ENCODE measurements around the gene RAB26.

Gene RAB26

DNA sequence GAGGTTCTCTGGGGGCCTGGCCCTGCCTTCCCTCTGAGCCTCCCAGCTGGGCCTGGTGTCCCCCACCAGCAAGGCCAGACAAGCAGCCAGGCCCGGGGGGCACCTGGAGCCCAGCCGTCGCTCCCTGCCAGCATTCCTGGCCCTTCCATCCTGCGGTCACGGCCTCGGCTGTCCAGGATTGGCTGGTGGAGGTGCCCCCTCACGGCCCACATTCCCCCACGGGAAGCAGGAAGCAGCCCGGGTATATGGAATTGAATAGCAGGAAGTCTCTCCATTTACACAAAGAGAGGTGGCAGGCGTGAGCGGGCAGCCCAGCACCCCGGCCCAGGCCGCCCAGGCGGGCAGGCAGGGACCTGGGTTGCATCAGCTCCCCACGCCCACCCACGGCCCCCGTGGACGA is 21.7 kb downstream of the RAB26 start:
- in situ Hi-C loops (cut with MboI; ENCODE audit: low sequenced_read_pairs), result no loop called here
- Histone ChIP-seq H3K27me3 (ENCODE audit: low read depth) (no peaks in the 10 kb centered on the region), H3K36me3 (replicated peaks) (peaks cover 43% of the 10 kb centered on the region), H3K4me1 (no peaks in the 10 kb centered on the region), H3K4me3 (no peak overlapping the region), H3K9me3 (no peaks in the 10 kb centered on the region)
- DNase-seq (ENCODE audit: low spot score in 2 of 2), result no peak

DNA sequence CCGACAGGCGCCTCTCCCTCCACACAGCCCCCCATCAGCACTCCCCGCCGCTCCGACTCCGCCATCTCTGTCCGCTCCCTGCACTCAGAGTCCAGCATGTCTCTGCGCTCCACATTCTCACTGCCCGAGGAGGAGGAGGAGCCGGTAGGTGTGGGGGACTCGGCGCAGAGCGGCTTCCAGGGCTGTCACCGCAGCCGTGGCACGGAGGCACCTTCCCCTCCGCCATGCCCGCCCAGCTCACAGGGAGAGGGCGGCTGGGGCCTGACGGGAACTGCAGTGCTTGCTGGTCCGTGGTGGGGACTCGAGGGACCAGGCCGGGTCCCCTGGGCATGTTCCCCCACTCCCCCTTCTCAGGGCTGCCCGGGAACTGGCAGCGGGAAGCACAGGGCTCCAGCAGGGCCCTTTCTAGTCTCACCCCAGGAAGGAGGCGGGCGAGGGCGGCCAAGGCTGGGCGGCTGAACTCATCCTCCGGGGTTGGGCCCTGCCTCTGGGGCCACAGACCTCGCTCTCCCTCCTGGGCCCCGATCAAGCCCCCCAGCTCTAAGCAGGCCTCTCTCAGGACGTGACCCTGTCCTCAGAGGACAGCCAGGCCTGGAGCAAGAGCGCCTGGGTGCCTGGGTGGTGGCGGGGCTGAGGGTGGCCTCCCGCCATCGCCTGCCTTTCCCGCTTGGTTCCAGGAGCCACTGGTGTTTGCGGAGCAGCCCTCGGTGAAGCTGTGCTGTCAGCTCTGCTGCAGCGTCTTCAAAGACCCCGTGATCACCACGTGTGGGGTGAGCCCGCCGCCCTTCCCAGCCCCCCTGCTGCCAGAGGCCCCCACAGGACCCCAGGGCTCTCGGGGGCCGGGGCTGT is 22.4 kb downstream of the RAB26 start:
- in situ Hi-C loops (cut with MboI; ENCODE audit: low sequenced_read_pairs), result no loop called here
- H3K9me3 ChIP-seq, result no peaks in the 10 kb centered on the region
- H3K27me3 ChIP-seq (ENCODE audit: low read depth), result no peaks in the 10 kb centered on the region
- H3K4me1 ChIP-seq, result no peaks in the 10 kb centered on the region
- peaks cover 49% of the 10 kb centered on the region for H3K36me3 ChIP-seq (replicated peaks)
- no peak for DNase-seq (ENCODE audit: low spot score in 2 of 2)
- H3K4me3 ChIP-seq, result no peak overlapping the region

DNA sequence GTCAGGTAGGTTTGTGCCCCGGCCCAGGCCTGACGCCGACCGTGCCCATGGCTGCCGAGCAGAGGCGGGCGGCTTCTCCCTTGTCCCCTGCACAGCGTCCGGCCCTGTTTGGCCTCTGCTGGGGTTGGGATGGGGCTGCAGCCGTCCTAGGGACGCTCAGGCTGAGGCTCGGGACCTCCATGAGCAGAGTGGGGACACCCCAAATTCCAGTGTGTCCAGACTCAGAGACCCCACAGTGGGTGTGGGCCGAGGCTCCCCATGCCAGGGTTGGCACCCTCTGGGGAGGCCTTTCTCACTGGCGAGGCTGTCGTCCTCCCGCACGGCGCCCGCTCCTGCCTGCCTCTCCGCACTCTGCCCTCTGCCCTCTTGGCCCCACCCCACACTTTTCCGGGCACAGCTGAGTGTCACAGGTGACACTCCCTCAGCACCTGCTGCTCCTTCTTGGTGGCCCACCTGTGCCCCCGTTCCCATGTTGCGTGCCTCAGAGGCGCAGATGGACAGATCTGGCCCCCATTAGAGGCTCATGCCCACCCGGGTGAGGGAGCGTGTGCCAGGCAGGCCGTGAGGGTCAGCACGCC is 23.3 kb downstream of the RAB26 start:
- Histone ChIP-seq H3K4me3 (no peak overlapping the region), H3K4me1 (no peaks in the 10 kb centered on the region), H3K9me3 (no peaks in the 10 kb centered on the region), H3K27me3 (ENCODE audit: low read depth) (no peaks in the 10 kb centered on the region), H3K36me3 (replicated peaks) (peaks cover 46% of the 10 kb centered on the region)
- in situ Hi-C loops (cut with MboI; ENCODE audit: low sequenced_read_pairs), result no loop called here
- no peak for DNase-seq (ENCODE audit: low spot score in 2 of 2)

DNA sequence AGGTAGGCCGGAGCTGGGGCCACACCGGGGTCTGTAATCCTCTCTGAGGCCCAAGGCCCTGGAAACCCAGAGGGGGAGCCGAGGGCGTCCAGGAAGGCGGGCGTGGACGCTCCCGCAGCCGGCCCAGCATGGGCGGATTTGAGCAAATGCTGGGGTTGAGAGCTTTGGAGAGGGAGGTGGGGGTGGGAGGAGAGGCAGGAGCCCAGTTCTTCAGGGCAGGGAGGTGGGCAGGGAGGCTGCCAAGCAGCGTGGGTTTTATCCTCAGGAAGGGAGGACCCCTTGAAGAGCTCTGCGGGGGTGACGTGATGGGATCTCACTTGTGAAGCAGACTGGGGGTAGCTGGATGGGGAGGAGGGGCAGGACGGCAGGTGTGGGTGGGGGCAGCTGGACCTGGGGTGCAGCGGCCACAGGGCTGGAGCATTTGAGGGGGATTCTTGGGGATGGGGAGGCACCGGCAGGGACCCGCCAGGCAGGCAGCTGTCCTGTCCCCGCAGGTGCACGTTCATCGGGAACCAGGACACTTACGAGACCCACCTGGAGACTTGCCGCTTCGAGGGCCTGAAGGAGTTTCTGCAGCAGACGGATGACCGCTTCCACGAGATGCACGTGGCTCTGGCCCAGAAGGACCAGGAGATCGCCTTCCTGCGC is 24.4 kb downstream of the RAB26 start:
- Histone ChIP-seq H3K4me1 (no peaks in the 10 kb centered on the region), H3K27me3 (ENCODE audit: low read depth) (no peaks in the 10 kb centered on the region), H3K36me3 (replicated peaks) (peaks cover 44% of the 10 kb centered on the region), H3K4me3 (no peak overlapping the region), H3K9me3 (no peaks in the 10 kb centered on the region)
- DNase-seq (ENCODE audit: low spot score in 2 of 2), result no peak
- in situ Hi-C loops (cut with MboI; ENCODE audit: low sequenced_read_pairs), result no loop called here

DNA sequence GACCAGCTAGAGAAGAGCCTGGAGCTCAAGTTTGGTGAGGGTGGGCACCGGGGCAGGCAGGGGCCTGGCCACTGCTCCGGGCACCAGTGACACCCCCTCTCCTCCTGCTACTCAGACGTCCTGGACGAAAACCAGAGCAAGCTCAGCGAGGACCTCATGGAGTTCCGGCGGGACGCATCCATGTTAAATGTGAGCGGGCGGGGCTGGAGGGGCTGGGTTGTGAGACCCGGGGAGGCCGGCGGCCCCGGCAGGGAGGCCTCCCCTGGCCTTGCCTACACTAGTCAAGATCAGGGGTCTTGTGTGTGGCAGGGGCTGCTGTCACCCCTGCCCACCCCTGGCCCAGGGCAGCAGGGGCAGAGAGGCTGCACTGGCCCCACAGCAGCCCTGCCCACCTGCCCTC is 24.9 kb downstream of the RAB26 start:
- in situ Hi-C loops (cut with MboI; ENCODE audit: low sequenced_read_pairs), result no loop called here
- no peak for DNase-seq (ENCODE audit: low spot score in 2 of 2)
- Histone ChIP-seq H3K4me3 (no peak overlapping the region), H3K9me3 (no peaks in the 10 kb centered on the region), H3K27me3 (ENCODE audit: low read depth) (no peaks in the 10 kb centered on the region), H3K4me1 (no peaks in the 10 kb centered on the region), H3K36me3 (replicated peaks) (peaks cover 43% of the 10 kb centered on the region)

DNA sequence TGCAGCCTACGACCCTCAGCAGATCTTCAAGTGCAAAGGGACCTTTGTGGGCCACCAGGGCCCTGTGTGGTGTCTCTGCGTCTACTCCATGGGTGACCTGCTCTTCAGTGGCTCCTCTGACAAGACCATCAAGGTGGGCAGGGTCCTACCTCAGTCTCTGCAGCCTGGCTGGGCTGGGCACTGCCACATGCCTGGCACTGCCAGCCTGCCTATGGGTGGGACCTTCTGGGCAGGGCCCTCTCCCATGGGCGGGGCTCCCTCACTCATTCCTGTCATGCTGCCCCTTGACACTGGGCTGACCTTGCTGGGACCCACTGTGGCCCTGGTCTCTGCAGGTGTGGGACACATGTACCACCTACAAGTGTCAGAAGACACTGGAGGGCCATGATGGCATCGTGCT is 25.5 kb downstream of the RAB26 start:
- H3K36me3 ChIP-seq (replicated peaks), result peaks cover 43% of the 10 kb centered on the region
- no peaks in the 10 kb centered on the region for H3K27me3 ChIP-seq (ENCODE audit: low read depth)
- H3K4me3 ChIP-seq, result no peak overlapping the region
- H3K4me1 ChIP-seq, result no peaks in the 10 kb centered on the region
- no peak for DNase-seq (ENCODE audit: low spot score in 2 of 2)
- H3K9me3 ChIP-seq, result no peaks in the 10 kb centered on the region
- in situ Hi-C loops (cut with MboI; ENCODE audit: low sequenced_read_pairs), result no loop called here

DNA sequence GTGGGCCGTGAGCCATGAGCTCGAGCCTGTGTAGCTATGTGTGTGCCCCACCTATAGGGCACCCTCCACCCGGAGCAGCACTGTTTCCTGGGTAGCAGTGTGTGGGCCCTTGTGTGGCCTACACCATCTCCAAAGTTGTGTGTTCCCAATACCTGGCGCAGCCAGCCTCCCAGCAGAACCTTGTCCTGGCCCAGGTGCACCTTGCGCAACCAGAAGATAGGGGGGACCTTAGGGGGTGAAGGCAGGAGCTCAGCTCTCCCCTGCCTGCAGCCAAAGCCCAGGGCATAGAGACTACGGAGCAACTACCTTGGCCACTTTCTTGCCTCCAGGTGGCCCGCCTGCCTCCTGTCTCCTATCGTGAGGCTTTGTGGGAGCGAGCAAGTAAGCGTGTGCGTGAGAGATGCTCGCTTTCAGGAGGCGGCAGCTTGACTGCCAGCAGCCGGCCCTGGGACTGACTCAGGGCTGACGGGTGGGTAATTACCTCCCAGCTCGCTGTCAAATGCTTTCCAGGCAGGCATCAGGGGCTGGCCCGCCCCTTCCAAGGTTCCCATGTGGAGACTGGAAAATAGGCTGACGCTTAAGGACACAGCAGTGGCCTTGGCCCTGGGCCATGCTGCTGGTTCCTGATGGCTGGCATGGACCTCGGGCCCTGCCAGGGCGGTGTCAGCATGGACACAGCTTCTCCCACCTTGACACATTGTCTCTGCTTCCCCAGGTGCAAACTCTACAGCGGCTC is 26.1 kb downstream of the RAB26 start:
- Histone ChIP-seq H3K27me3 (ENCODE audit: low read depth) (no peaks in the 10 kb centered on the region), H3K36me3 (replicated peaks) (peaks cover 43% of the 10 kb centered on the region), H3K9me3 (no peaks in the 10 kb centered on the region), H3K4me3 (no peak overlapping the region), H3K4me1 (no peaks in the 10 kb centered on the region)
- in situ Hi-C loops (cut with MboI; ENCODE audit: low sequenced_read_pairs), result no loop called here
- DNase-seq (ENCODE audit: low spot score in 2 of 2), result no peak

DNA sequence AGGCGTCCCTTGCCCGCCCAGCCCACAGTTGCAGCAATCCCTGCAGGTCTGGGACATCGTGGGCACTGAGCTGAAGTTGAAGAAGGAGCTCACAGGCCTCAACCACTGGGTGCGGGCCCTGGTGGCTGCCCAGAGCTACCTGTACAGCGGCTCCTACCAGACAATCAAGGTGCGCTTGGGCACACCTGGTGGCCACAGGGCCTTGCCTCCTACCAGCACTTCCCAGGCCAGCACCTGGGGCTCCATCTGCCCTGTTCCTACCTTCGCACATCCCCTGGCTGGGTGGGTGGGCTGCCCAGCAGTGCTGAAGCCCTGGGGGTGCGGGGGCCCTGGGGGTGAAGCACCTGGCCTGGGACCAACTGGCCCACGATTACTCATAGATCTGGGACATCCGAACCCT is 27.0 kb downstream of the RAB26 start:
- Histone ChIP-seq H3K27me3 (ENCODE audit: low read depth) (no peaks in the 10 kb centered on the region), H3K4me3 (no peak overlapping the region), H3K4me1 (no peaks in the 10 kb centered on the region), H3K9me3 (no peaks in the 10 kb centered on the region), H3K36me3 (replicated peaks) (peaks cover 43% of the 10 kb centered on the region)
- no peak for DNase-seq (ENCODE audit: low spot score in 2 of 2)
- in situ Hi-C loops (cut with MboI; ENCODE audit: low sequenced_read_pairs), result no loop called here

DNA sequence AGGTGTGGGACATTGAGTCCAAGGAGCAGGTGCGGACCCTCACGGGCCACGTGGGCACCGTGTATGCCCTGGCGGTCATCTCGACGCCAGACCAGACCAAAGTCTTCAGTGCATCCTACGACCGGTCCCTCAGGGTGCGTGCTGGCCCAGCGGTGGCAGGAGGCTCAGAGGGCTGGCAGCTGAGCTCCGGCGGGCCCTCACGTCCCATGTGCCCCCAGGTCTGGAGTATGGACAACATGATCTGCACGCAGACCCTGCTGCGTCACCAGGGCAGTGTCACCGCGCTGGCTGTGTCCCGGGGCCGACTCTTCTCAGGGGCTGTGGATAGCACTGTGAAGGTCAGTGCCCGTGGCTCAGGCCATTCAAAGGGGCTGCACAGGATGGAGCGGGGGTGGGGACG is 27.6 kb downstream of the RAB26 start:
- in situ Hi-C loops (cut with MboI; ENCODE audit: low sequenced_read_pairs), result no loop called here
- no peaks in the 10 kb centered on the region for H3K9me3 ChIP-seq
- H3K27me3 ChIP-seq (ENCODE audit: low read depth), result no peaks in the 10 kb centered on the region
- peaks cover 43% of the 10 kb centered on the region for H3K36me3 ChIP-seq (replicated peaks)
- H3K4me1 ChIP-seq, result no peaks in the 10 kb centered on the region
- no peak for DNase-seq (ENCODE audit: low spot score in 2 of 2)
- no peak overlapping the region for H3K4me3 ChIP-seq

DNA sequence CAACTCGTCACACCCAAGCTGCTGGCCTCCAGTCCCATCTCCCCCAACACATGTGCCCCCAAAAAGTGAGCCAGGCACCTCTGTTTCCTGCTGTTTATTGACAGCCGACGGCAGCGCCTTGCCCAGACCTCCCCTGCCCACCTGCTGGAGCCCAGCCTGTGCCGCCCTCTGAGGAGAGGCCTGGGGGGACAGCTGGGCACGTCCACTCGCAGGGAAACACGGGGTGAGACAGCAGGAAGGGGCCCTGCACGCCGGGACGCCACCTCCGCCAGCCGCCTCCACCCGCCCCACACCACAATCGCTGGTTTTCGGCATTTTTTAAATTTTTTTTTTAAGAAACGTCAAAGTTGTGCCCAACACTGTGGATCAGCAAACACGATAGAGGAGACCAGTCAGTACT is 28.7 kb downstream of the RAB26 start:
- H3K9me3 ChIP-seq, result no peaks in the 10 kb centered on the region
- in situ Hi-C loops (cut with MboI; ENCODE audit: low sequenced_read_pairs), result no loop called here
- no peaks in the 10 kb centered on the region for H3K27me3 ChIP-seq (ENCODE audit: low read depth)
- no peaks in the 10 kb centered on the region for H3K4me1 ChIP-seq
- peaks cover 40% of the 10 kb centered on the region for H3K36me3 ChIP-seq (replicated peaks)
- H3K4me3 ChIP-seq, result no peak overlapping the region
- DNase-seq (ENCODE audit: low spot score in 2 of 2), result no peak

DNA sequence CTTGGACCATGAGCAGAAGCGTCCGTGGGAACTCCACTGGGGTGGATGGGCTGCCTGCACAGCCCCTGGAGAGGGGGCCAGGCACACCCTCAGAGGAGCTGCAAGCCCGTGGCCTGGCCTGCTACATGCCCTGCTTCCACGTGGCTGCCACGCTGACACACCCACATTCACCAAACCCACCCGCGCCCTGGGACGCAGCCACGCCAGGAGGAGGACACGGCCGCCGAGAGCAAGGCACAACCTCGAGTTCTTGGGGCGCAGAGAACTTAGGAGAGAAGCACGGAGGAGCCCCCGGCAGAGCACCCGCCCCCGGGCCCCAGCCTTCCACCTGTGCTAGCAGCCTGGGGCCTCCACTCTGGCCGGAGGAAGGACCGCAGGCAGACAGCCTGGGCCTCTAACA is 29.1 kb downstream of the RAB26 start:
- peaks cover 43% of the 10 kb centered on the region for H3K36me3 ChIP-seq (replicated peaks)

DNA sequence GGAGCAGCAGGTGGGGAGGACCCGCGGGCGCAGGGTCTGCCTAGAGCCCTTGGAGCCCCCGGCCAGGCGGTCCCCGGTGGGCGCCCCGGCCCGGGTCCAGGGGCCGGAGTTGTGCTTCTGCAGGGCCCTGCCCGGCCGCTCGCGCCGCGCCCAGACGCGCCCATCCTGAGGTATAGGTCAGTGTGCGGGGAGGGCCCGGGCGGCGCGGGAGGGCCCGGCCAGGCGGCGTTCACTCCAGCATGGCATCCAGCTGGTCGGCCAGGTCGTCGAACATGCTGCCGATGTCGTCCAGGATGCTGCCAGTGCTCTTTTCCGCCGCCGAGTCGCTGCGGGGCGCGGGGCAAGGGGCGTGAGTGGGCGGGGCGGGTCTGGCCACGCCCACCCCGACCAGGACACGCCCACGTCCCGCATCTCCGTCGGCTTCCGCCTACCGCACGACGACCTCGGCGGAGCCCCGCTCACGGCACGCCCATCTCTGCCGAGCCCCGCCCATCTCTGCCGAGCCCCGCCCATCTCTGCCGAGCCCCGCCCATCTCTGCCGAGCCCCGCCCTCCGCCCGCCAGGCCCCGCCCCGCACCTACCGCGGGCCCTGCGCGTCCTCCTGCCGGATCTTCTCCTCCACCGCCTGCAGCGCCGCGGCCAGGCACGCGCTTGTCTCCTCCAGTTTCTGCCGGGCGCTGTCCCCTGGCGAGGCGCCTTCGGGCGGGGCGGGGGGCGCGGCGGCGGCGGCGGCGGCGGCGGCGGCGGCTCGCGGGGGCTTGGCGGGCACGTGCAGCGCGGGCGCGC is 30.1 kb downstream of the RAB26 start:
- in situ Hi-C loops (cut with MboI; ENCODE audit: low sequenced_read_pairs), result no loop called here
- peaks cover 41% of the 10 kb centered on the region for H3K36me3 ChIP-seq (replicated peaks)

More for the DNA sequence above, 29.1 kb downstream of the RAB26 start:
- Histone ChIP-seq H3K9me3 (no peaks in the 10 kb centered on the region), H3K4me3 (no peak overlapping the region), H3K27me3 (ENCODE audit: low read depth) (no peaks in the 10 kb centered on the region), H3K4me1 (no peaks in the 10 kb centered on the region)
- DNase-seq (ENCODE audit: low spot score in 2 of 2), result no peak
- in situ Hi-C loops (cut with MboI; ENCODE audit: low sequenced_read_pairs), result no loop called here

DNA sequence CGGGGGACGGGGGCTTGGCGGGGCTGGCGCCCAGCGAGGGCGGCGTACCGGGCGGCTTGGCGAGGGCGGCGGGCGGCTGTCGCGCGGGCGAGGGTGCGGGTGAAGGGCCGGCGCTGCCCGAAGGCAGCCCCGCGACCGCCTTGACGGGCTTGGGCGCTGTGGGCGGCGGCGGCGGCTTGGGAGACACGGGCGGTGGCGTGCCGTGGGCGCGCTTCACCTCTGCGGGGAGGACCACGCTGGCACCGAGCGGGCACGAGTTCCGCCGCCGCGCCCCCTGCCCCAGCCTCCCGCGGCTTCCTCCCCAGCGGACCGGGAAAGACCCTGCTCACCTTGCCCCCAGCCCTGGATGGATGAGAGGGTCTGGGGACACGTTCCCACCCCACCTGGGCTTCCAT is 30.7 kb downstream of the RAB26 start:
- DNase-seq (ENCODE audit: low spot score in 2 of 2), result no peak
- Histone ChIP-seq H3K4me1 (no peaks in the 10 kb centered on the region), H3K36me3 (replicated peaks) (peaks cover 39% of the 10 kb centered on the region), H3K27me3 (ENCODE audit: low read depth) (no peaks in the 10 kb centered on the region), H3K9me3 (no peaks in the 10 kb centered on the region), H3K4me3 (no peak overlapping the region)
- in situ Hi-C loops (cut with MboI; ENCODE audit: low sequenced_read_pairs), result no loop called here

More for the DNA sequence above, 30.1 kb downstream of the RAB26 start:
- Histone ChIP-seq H3K27me3 (ENCODE audit: low read depth) (no peaks in the 10 kb centered on the region), H3K4me3 (no peak overlapping the region), H3K9me3 (no peaks in the 10 kb centered on the region), H3K4me1 (no peaks in the 10 kb centered on the region)
- DNase-seq (ENCODE audit: low spot score in 2 of 2), result no peak

Data from HAP-1 (cell line).